Lower leg skin (tissue), 3 donors: ENCODE measurements around the gene WDFY4.

ENCODE experiments used
- CTCF ChIP-seq, 3 donors: fragments of 450-650 bp; IDR thresholded peaks; one replicate each; pipeline ENCODE4 v1.5.1; 2016; ENCODE audit warnings: antibody characterized with exemption in 3 of 3, mild to moderate bottlenecking in 3 of 3, moderate library complexity in 2 of 3
- POLR2A ChIP-seq, 2 donors: fragments of 450-650 bp; IDR thresholded peaks; one replicate each; pipeline ENCODE4 v1.6.1; 2016 to 2017; ENCODE audit warnings: antibody characterized with exemption in 2 of 2, mild to moderate bottlenecking in 1 of 2, moderate library complexity in 1 of 2

- TF ChIP-seq CTCF (IDR thresholded peaks at IDR 0.05) = no peak
- TF ChIP-seq POLR2A (IDR thresholded peaks at IDR 0.05) = no peak
Observed at GRCh38 chr10:48763403-48763965, 78.8 kb downstream of the WDFY4 start.
